Suprapubic skin (tissue), 4 donors: ENCODE measurements around the gene SCN4B. TPM values are rescaled to one million over a fixed set of nuclear protein-coding genes. Genes with fewer than 3 reads are reported as not detected.

ENCODE experiments used
- DNase-seq, 2 donors: peaks; one replicate each; pipeline ENCODE4 v3.0.0-alpha.2; 2019; ENCODE audit warnings: low spot score in 2 of 2
- H3K27ac ChIP-seq: fragments of 200-600 bp; sonication (generic); one replicate; pipeline ENCODE4 v1.5.1; 2019
- H3K27me3 ChIP-seq: fragments of 200-600 bp; sonication (generic); one replicate; pipeline ENCODE4 v1.5.1; 2019
- H3K36me3 ChIP-seq: fragments of 200-600 bp; sonication (generic); one replicate; pipeline ENCODE4 v1.5.1; 2019
- H3K4me1 ChIP-seq: fragments of 200-600 bp; sonication (generic); one replicate; pipeline ENCODE4 v1.5.1; 2019
- H3K4me3 ChIP-seq: fragments of 200-600 bp; sonication (generic); one replicate; pipeline ENCODE4 v1.5.1; 2019; ENCODE audit warnings: mild to moderate bottlenecking
- H3K9me3 ChIP-seq: fragments of 200-600 bp; sonication (generic); one replicate; pipeline ENCODE4 v1.5.1; 2019
- CTCF ChIP-seq, 2 donors: fragments of 200-600 bp in 1 of 2; fragments of 450-650 bp in 1 of 2; sonication (generic) in 1 of 2; IDR thresholded peaks; one replicate each; pipeline ENCODE4 v1.5.1; 2016 to 2019; ENCODE audit warnings: antibody characterized with exemption in 2 of 2, mild to moderate bottlenecking in 1 of 2, moderate library complexity in 1 of 2
- EP300 ChIP-seq: sonication (generic); formaldehyde crosslinking; IDR thresholded peaks from one replicate; pipeline ENCODE4 v1.6.1; 2017; ENCODE audit warnings: antibody characterized with exemption
- POLR2A ChIP-seq, 2 donors: fragments of 450-650 bp; IDR thresholded peaks; one replicate each; pipeline ENCODE4 v1.6.1; 2017; ENCODE audit warnings: antibody characterized with exemption in 2 of 2, mild to moderate bottlenecking in 2 of 2, moderate library complexity in 2 of 2
- POLR2AphosphoS5 ChIP-seq, 3 donors: sonication (generic); formaldehyde crosslinking; IDR thresholded peaks; one replicate each; pipeline ENCODE4 v1.6.1; 2017; ENCODE audit warnings: antibody characterized with exemption in 3 of 3
- WGBS: methylation state at CpG from one replicate; pipeline ENCODE4 v1.1.5; 2018; 5-methylcytosine and 5-hydroxymethylcytosine counted together
- total RNA-seq, 4 donors: library from RNA; depleted of rRNA; stranded (reverse); fragments of >200 nt; gene quantifications; one replicate each; pipeline ENCODE4 v1.1.0, GENCODE V29; 2016

Gene SCN4B
- total RNA-seq, 4 donors from 2014 or later = 1.5 to 1.8 (median 1.5) TPM

GRCh38 chr11:118100691-118101232, 51.9 kb downstream of the SCN4B start:
- peaks cover 5% of the 10 kb centered on the region for H3K4me1 ChIP-seq
- no peak for DNase-seq
- no peak overlapping the region for H3K27ac ChIP-seq
- 67% methylated on average over 3 of the region's 3 CpGs for WGBS
- no peaks in the 10 kb centered on the region for H3K36me3 ChIP-seq
- TF ChIP-seq CTCF (IDR thresholded peaks at IDR 0.05) (no peak), EP300 (no peak), POLR2A (IDR thresholded peaks at IDR 0.05) (no peak), POLR2AphosphoS5 (IDR thresholded peaks at IDR 0.05) (no peak)
- H3K4me3 ChIP-seq = no peak overlapping the region
- H3K27me3 ChIP-seq = no peaks in the 10 kb centered on the region
- no peaks in the 10 kb centered on the region for H3K9me3 ChIP-seq

GRCh38 chr11:118099838-118100556, 52.6 kb downstream of the SCN4B start:
- no peaks in the 10 kb centered on the region for H3K9me3 ChIP-seq
- peaks cover 5% of the 10 kb centered on the region for H3K4me1 ChIP-seq
- TF ChIP-seq EP300 (no peak), POLR2AphosphoS5 (IDR thresholded peaks at IDR 0.05) (no peak), CTCF (IDR thresholded peaks at IDR 0.05) (no peak), POLR2A (IDR thresholded peaks at IDR 0.05) (no peak)
- no peak overlapping the region for H3K4me3 ChIP-seq
- H3K27ac ChIP-seq = no peak overlapping the region
- no peaks in the 10 kb centered on the region for H3K36me3 ChIP-seq
- WGBS = 83% methylated on average over 10 of the region's 10 CpGs
- no peaks in the 10 kb centered on the region for H3K27me3 ChIP-seq
- DNase-seq = no peak

DNA sequence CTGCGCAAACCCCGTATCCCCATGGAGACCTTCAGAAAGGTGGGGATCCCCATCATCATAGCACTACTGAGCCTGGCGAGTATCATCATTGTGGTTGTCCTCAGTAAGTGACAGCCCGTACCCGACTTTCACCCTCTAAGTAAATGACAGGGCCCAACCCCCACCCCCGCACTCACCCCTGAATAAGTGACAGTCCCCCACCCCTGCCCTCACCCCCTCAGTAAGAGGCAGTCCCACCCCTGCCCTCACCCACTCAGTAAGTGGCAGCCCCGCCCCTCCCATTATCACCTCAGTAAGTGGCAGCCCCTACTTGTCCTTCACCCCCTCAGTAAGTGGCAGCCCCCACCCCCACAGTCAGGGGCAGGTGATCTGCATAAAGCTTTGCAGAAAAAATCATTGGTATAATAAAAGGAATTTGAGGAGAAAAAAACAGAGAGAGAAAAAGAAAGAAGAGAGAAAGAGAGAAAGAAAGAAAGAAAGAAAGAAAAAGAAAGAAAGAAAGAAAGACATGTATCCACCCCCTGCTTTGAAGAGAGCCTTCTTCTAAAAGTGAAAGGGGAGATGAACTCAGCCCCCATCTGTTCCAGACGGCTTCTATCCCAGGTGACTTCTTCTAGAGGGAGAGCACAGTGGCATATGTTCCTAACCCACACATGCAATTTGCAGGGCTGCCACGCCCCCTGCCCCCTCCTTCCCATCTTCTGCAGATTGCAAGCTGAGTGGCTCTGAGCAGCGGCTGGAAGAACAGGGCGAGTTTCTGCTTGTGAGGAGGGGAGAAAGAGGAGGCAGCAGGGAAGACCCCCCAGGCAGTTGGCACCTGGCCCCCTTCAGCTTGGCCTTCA, 53.4 kb downstream of the SCN4B start:
- no peak overlapping the region for H3K4me3 ChIP-seq
- no peak overlapping the region for H3K27ac ChIP-seq
- no peak for DNase-seq
- TF ChIP-seq POLR2A (IDR thresholded peaks at IDR 0.05) = no peak
- TF ChIP-seq CTCF (IDR thresholded peaks at IDR 0.05) = no peak
- no peak for TF ChIP-seq POLR2AphosphoS5 (IDR thresholded peaks at IDR 0.05)
- no peak for TF ChIP-seq EP300
- H3K36me3 ChIP-seq = no peaks in the 10 kb centered on the region
- no peaks in the 10 kb centered on the region for H3K9me3 ChIP-seq
- H3K4me1 ChIP-seq = peaks cover 5% of the 10 kb centered on the region
- WGBS = 72% methylated on average over 11 of the region's 11 CpGs
- H3K27me3 ChIP-seq = no peaks in the 10 kb centered on the region

DNA sequence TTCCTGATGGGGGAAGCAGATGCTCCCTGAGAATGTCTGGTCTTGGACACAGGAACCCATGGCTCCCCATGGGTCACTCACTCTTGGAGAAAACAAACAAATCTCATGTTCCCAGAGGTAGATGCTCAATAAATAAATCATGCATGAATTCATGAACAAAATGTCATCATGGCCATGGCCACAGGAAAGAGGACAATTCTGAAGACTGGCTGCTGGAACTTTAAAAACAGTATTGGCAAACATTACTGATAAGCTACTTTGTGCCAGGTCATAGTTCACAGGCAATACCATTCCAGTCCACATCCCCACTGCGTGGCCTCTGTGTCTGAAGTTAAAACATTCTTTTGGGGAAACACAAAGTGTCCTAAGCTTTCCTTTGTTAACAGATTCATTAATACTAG, 56.7 kb downstream of the SCN4B start:
- DNase-seq = no peak
- Histone ChIP-seq H3K27me3 (no peaks in the 10 kb centered on the region), H3K4me1 (peaks cover 5% of the 10 kb centered on the region), H3K4me3 (no peak overlapping the region), H3K9me3 (no peaks in the 10 kb centered on the region), H3K36me3 (no peaks in the 10 kb centered on the region), H3K27ac (no peak overlapping the region)
- 0% methylated on average over 1 of the region's 1 CpG for WGBS
- TF ChIP-seq EP300 (no peak), POLR2AphosphoS5 (IDR thresholded peaks at IDR 0.05) (no peak), CTCF (IDR thresholded peaks at IDR 0.05) (no peak), POLR2A (IDR thresholded peaks at IDR 0.05) (no peak)

GRCh38 chr11:118095493-118095892, 57.1 kb downstream of the SCN4B start:
- no peaks in the 10 kb centered on the region for H3K9me3 ChIP-seq
- H3K4me3 ChIP-seq = no peak overlapping the region
- no peak overlapping the region for H3K27ac ChIP-seq
- 69% methylated on average over 4 of the region's 4 CpGs for WGBS
- H3K4me1 ChIP-seq = peaks cover 5% of the 10 kb centered on the region
- no peaks in the 10 kb centered on the region for H3K36me3 ChIP-seq
- no peak for DNase-seq
- no peak for TF ChIP-seq CTCF (IDR thresholded peaks at IDR 0.05)
- TF ChIP-seq POLR2A (IDR thresholded peaks at IDR 0.05) = no peak
- TF ChIP-seq POLR2AphosphoS5 (IDR thresholded peaks at IDR 0.05) = no peak
- TF ChIP-seq EP300 = no peak
- no peaks in the 10 kb centered on the region for H3K27me3 ChIP-seq
